HEK293 (cell line): ENCODE results near the gene HMGN1.

ENCODE experiments used
- CTCF ChIP-seq: fragments of 450-650 bp; formaldehyde crosslinking; IDR thresholded peaks from 2 replicates; pipeline ENCODE4 v1.5.1; 2016; ENCODE audit warnings: missing biosample characterization, missing genetic modification characterization
- PRDM4 ChIP-seq: fragments of 450-650 bp; formaldehyde crosslinking; IDR thresholded peaks from 2 replicates; pipeline ENCODE4 v1.5.1; 2017; ENCODE audit warnings: missing biosample characterization, missing genetic modification characterization
- TCF7L2 ChIP-seq: IDR thresholded peaks from 2 replicates; pipeline ENCODE4 v1.6.1; 2011; ENCODE audit warnings: low read depth, mild to moderate bottlenecking, inconsistent platforms, low read length, moderate library complexity, borderline replicate concordance
- YY1 ChIP-seq: fragments of 450-650 bp; formaldehyde crosslinking; IDR thresholded peaks from 2 replicates; pipeline ENCODE4 v1.5.1; 2018; ENCODE audit warnings: missing biosample characterization, missing genetic modification characterization
- ZNF121 ChIP-seq: fragments of 450-650 bp; formaldehyde crosslinking; IDR thresholded peaks from 2 replicates; pipeline ENCODE4 v1.5.1; 2016; ENCODE audit warnings: missing biosample characterization, missing genetic modification characterization
- ZNF280C ChIP-seq: fragments of 450-650 bp; formaldehyde crosslinking; IDR thresholded peaks from 2 replicates; pipeline ENCODE4 v1.5.1; 2016; ENCODE audit warnings: missing biosample characterization, missing genetic modification characterization
- ZNF600 ChIP-seq: fragments of 450-650 bp; formaldehyde crosslinking; IDR thresholded peaks from 2 replicates; pipeline ENCODE4 v1.5.1; 2016; ENCODE audit warnings: missing biosample characterization, missing genetic modification characterization
- ZNF639 ChIP-seq: fragments of 450-650 bp; formaldehyde crosslinking; IDR thresholded peaks from 2 replicates; pipeline ENCODE4 v1.5.1; 2016; ENCODE audit warnings: missing biosample characterization, missing genetic modification characterization

- TF ChIP-seq YY1 (tag by site-specific recombination): no peak
- TF ChIP-seq PRDM4 (tag by site-specific recombination): peak; percentile 43; the same call in 1 of the 2 replicates
- no peak for TF ChIP-seq TCF7L2
- no peak for TF ChIP-seq ZNF280C
- no peak; the same call in 1 of the 2 replicates for TF ChIP-seq ZNF121 (tag by site-specific recombination)
- peak; percentile 54 for TF ChIP-seq ZNF639
- peak; percentile 98 for TF ChIP-seq CTCF (tag by site-specific recombination)
- peak; percentile 87 for TF ChIP-seq ZNF600 (tag by site-specific recombination)
These were observed 39.3 kb upstream of the HMGN1 start for GRCh38 chr21:39388038-39388810.
